Trophoblast cell (in vitro differentiated cells and primary cell): ENCODE data around the gene RYR1.

Experiments used
- DNase-seq, 2 donors: peaks; one replicate each; pipeline ENCODE4 v3.0.0-alpha.2; 2016
- H2AFZ ChIP-seq: 2 replicates; pipeline ENCODE4 v1.6.1; 2013; ENCODE audit warnings: low read length, moderate library complexity, mild to moderate bottlenecking; ENCODE audit not compliant: insufficient read depth, poor library complexity
- H2AK5ac ChIP-seq: 2 replicates; pipeline ENCODE4 v1.6.1; 2013; ENCODE audit warnings: mild to moderate bottlenecking, low read length
- H2BK120ac ChIP-seq: 2 replicates; pipeline ENCODE4 v1.6.1; 2013; ENCODE audit warnings: low read length, mild to moderate bottlenecking, moderate library complexity; ENCODE audit not compliant: insufficient read depth, poor library complexity
- H2BK12ac ChIP-seq: 2 replicates; pipeline ENCODE4 v1.6.1; 2013; ENCODE audit warnings: mild to moderate bottlenecking, low read length, moderate library complexity
- H2BK5ac ChIP-seq: 2 replicates; pipeline ENCODE4 v1.6.1; 2013; ENCODE audit warnings: low read length, low read depth, moderate library complexity, mild to moderate bottlenecking; ENCODE audit not compliant: poor library complexity
- H3K14ac ChIP-seq: 2 replicates; pipeline ENCODE4 v1.6.1; 2013; ENCODE audit warnings: mild to moderate bottlenecking, low read length
- H3K18ac ChIP-seq: 2 replicates; pipeline ENCODE4 v1.6.1; 2013; ENCODE audit warnings: mild to moderate bottlenecking, low read length
- H3K23ac ChIP-seq: 2 replicates; pipeline ENCODE4 v1.6.1; 2013; ENCODE audit warnings: low read length
- H3K27ac ChIP-seq: 2 replicates; pipeline ENCODE4 v1.5.1; 2013; ENCODE audit warnings: low read depth, mild to moderate bottlenecking, inconsistent platforms, low read length, moderate library complexity
- H3K27me3 ChIP-seq: 2 replicates; pipeline ENCODE4 v1.6.1; 2013; ENCODE audit warnings: inconsistent platforms, mild to moderate bottlenecking, low read length, moderate library complexity; ENCODE audit not compliant: insufficient read depth
- H3K36me3 ChIP-seq, 2 experiments: 1 replicate in 1 of 2; 2 replicates in 1 of 2; pipeline ENCODE4 v1.6.1; 2013; ENCODE audit warnings: low read length in 2 of 2, mild to moderate bottlenecking in 2 of 2, moderate library complexity in 1 of 2; ENCODE audit not compliant: insufficient read depth in 2 of 2, control insufficient read depth in 1 of 2
- H3K4ac ChIP-seq: 2 replicates; pipeline ENCODE4 v1.6.1; 2013; ENCODE audit warnings: low read depth, mild to moderate bottlenecking, low read length, moderate library complexity
- H3K4me1 ChIP-seq, 2 experiments: 1 replicate in 1 of 2; 2 replicates in 1 of 2; pipeline ENCODE4 v1.6.1; 2013; ENCODE audit warnings: low read length in 2 of 2, mild to moderate bottlenecking in 2 of 2, moderate library complexity in 1 of 2; ENCODE audit not compliant: insufficient read depth in 2 of 2, control insufficient read depth in 1 of 2
- H3K4me2 ChIP-seq: 2 replicates; pipeline ENCODE4 v1.6.1; 2013; ENCODE audit warnings: inconsistent platforms, mild to moderate bottlenecking, low read length, moderate library complexity
- H3K4me3 ChIP-seq: 2 replicates; pipeline ENCODE4 v1.5.1; 2013; ENCODE audit warnings: mild to moderate bottlenecking, low read depth, low read length, inconsistent platforms
- H3K79me1 ChIP-seq: one replicate; pipeline ENCODE4 v1.6.1; 2013; ENCODE audit warnings: low read length
- H3K79me2 ChIP-seq: 2 replicates; pipeline ENCODE4 v1.6.1; 2013; ENCODE audit warnings: low read length, mild to moderate bottlenecking; ENCODE audit not compliant: control insufficient read depth, insufficient read depth, poor library complexity
- H3K9ac ChIP-seq: 2 replicates; pipeline ENCODE4 v1.6.1; 2013; ENCODE audit warnings: mild to moderate bottlenecking, low read length
- H3K9me3 ChIP-seq: 2 replicates; pipeline ENCODE4 v1.6.1; 2013; ENCODE audit warnings: low read depth, mild to moderate bottlenecking, control low read depth, inconsistent platforms, low read length; ENCODE audit not compliant: insufficient read depth
- H4K12ac ChIP-seq: 2 replicates; pipeline ENCODE4 v1.6.1; 2013; ENCODE audit warnings: low read depth, mild to moderate bottlenecking, low read length, moderate library complexity
- H4K8ac ChIP-seq: 2 replicates; pipeline ENCODE4 v1.6.1; 2013; ENCODE audit warnings: low read depth, mild to moderate bottlenecking, low read length, moderate library complexity
- H4K91ac ChIP-seq: one replicate; pipeline ENCODE4 v1.6.1; 2013; ENCODE audit warnings: low read depth, mild to moderate bottlenecking, low read length, moderate library complexity
- WGBS: extraction: QIAGEN DNeasy Blood & Tissue Kit; methylation state at CpG from one replicate; pipeline ENCODE4 v1.1.7; 2013; ENCODE audit warnings: missing lambda C conversion rate; ENCODE audit not compliant: insufficient read length, insufficient coverage; ENCODE audit errors: extremely low coverage; 5-methylcytosine and 5-hydroxymethylcytosine counted together

The RYR1 gene

GRCh38 chr19:38417544-38418506 lies 15.7 kb upstream of the RYR1 start:
- H2BK120ac ChIP-seq = no peak overlapping the region
- H3K4me3 ChIP-seq = peak overlapping the region; percentile 21
- peak in 1 of 2 donors; percentile 53 for DNase-seq
- peak overlapping the region; percentile 48 for H3K4me2 ChIP-seq
- no peaks in the 10 kb centered on the region for H3K79me2 ChIP-seq
- no peak overlapping the region for H4K91ac ChIP-seq
- peaks cover 8% of the 10 kb centered on the region for H3K9me3 ChIP-seq
- H3K4ac ChIP-seq = no peak overlapping the region
- H3K36me3 ChIP-seq = no peaks in the 10 kb centered on the region
- H4K8ac ChIP-seq = no peak overlapping the region
- no peak overlapping the region for H3K23ac ChIP-seq
- H3K14ac ChIP-seq = no peak overlapping the region
- no peak overlapping the region for H2BK5ac ChIP-seq
- H4K12ac ChIP-seq = no peak overlapping the region
- no peak overlapping the region for H3K9ac ChIP-seq
- H3K79me1 ChIP-seq = no peaks in the 10 kb centered on the region
- H3K4me1 ChIP-seq = peaks cover 0 to 11% of the 10 kb centered on the region in 2 experiments
- no peak overlapping the region for H3K18ac ChIP-seq
- no CpG with 5 or more reads among the region's 49 CpGs for WGBS
- peak overlapping the region; percentile 24 for H2AFZ ChIP-seq
- H3K27me3 ChIP-seq = no peaks in the 10 kb centered on the region
- no peak overlapping the region for H2BK12ac ChIP-seq
- H2AK5ac ChIP-seq = no peak overlapping the region
- H3K27ac ChIP-seq = no peak overlapping the region

GRCh38 chr19:38420935-38421334 lies 12.6 kb upstream of the RYR1 start:
- WGBS = no CpG with 5 or more reads among the region's 9 CpGs
- H3K9me3 ChIP-seq = peaks cover 6% of the 10 kb centered on the region
- H3K4me2 ChIP-seq = no peak overlapping the region
- no peak overlapping the region for H2BK5ac ChIP-seq
- DNase-seq = no peak
- H3K79me1 ChIP-seq = no peaks in the 10 kb centered on the region
- H3K27ac ChIP-seq = no peak overlapping the region
- no peaks in the 10 kb centered on the region for H3K27me3 ChIP-seq
- no peak overlapping the region for H3K4me3 ChIP-seq
- H3K4me1 ChIP-seq = peaks cover 5 to 12% of the 10 kb centered on the region in 2 experiments
- H2BK120ac ChIP-seq = no peak overlapping the region
- H3K14ac ChIP-seq = no peak overlapping the region
- H3K18ac ChIP-seq = no peak overlapping the region
- no peak overlapping the region for H3K4ac ChIP-seq
- no peak overlapping the region for H4K91ac ChIP-seq
- no peak overlapping the region for H3K23ac ChIP-seq
- H3K79me2 ChIP-seq = no peaks in the 10 kb centered on the region
- no peak overlapping the region for H3K9ac ChIP-seq
- H2AK5ac ChIP-seq = no peak overlapping the region
- no peak overlapping the region for H2AFZ ChIP-seq
- H3K36me3 ChIP-seq = no peaks in the 10 kb centered on the region
- H2BK12ac ChIP-seq = no peak overlapping the region
- H4K12ac ChIP-seq = no peak overlapping the region
- no peak overlapping the region for H4K8ac ChIP-seq

GRCh38 chr19:38421856-38422255 lies 11.6 kb upstream of the RYR1 start:
- H3K23ac ChIP-seq = no peak overlapping the region
- H3K27me3 ChIP-seq = no peaks in the 10 kb centered on the region
- no peaks in the 10 kb centered on the region for H3K36me3 ChIP-seq
- H2BK5ac ChIP-seq = no peak overlapping the region
- WGBS = no CpG with 5 or more reads among the region's 14 CpGs
- DNase-seq = no peak
- H3K9ac ChIP-seq = no peak overlapping the region
- H3K4me2 ChIP-seq = no peak overlapping the region
- H3K79me2 ChIP-seq = no peaks in the 10 kb centered on the region
- no peak overlapping the region for H4K91ac ChIP-seq
- no peaks in the 10 kb centered on the region for H3K79me1 ChIP-seq
- no peak overlapping the region for H4K8ac ChIP-seq
- H3K14ac ChIP-seq = no peak overlapping the region
- H4K12ac ChIP-seq = no peak overlapping the region
- H3K4me3 ChIP-seq = no peak overlapping the region
- no peak overlapping the region for H2BK12ac ChIP-seq
- H2AK5ac ChIP-seq = no peak overlapping the region
- H2AFZ ChIP-seq = no peak overlapping the region
- no peak overlapping the region for H3K27ac ChIP-seq
- H2BK120ac ChIP-seq = no peak overlapping the region
- H3K4me1 ChIP-seq = peaks cover 5 to 12% of the 10 kb centered on the region in 2 experiments
- peaks cover 6% of the 10 kb centered on the region for H3K9me3 ChIP-seq
- H3K4ac ChIP-seq = no peak overlapping the region
- H3K18ac ChIP-seq = no peak overlapping the region

GRCh38 chr19:38422438-38422837 lies 11.1 kb upstream of the RYR1 start:
- no CpG with 5 or more reads among the region's 7 CpGs for WGBS
- no peak overlapping the region for H3K14ac ChIP-seq
- H3K4me1 ChIP-seq = peaks cover 5 to 12% of the 10 kb centered on the region in 2 experiments
- H3K79me1 ChIP-seq = no peaks in the 10 kb centered on the region
- H3K9me3 ChIP-seq = peaks cover 6% of the 10 kb centered on the region
- no peaks in the 10 kb centered on the region for H3K27me3 ChIP-seq
- H3K4ac ChIP-seq = no peak overlapping the region
- H3K79me2 ChIP-seq = no peaks in the 10 kb centered on the region
- no peak overlapping the region for H2BK12ac ChIP-seq
- no peak overlapping the region for H2AFZ ChIP-seq
- no peak overlapping the region for H3K4me3 ChIP-seq
- no peak overlapping the region for H3K18ac ChIP-seq
- H4K12ac ChIP-seq = no peak overlapping the region
- H4K8ac ChIP-seq = no peak overlapping the region
- no peak overlapping the region for H3K9ac ChIP-seq
- H2BK120ac ChIP-seq = no peak overlapping the region
- DNase-seq = no peak
- no peak overlapping the region for H2AK5ac ChIP-seq
- H3K36me3 ChIP-seq = no peaks in the 10 kb centered on the region
- no peak overlapping the region for H3K4me2 ChIP-seq
- H3K27ac ChIP-seq = no peak overlapping the region
- H4K91ac ChIP-seq = no peak overlapping the region
- no peak overlapping the region for H2BK5ac ChIP-seq
- H3K23ac ChIP-seq = no peak overlapping the region
